ENCODE results near the gene AOPEP.

DNA sequence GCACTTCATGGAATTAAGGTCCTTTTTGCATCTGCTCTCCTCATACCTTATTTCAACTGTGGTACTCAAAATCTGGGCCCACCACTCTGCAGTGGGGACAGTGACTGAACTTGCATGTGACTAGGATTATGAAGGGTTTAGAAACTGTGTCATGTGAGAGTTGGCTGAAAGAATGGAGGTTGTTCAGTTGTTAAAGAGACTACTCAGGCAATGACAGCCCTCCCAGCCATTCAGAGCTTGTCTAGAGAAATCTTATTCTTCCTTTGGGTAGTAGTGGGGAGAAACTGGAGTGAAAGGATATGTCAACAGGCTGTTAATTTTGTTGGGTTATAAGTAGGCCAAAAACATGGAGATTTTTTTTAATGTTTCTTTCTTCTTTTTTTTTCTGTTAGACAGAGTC, 10.3 kb downstream of the AOPEP start:
- TF ChIP-seq, protein P1, sequence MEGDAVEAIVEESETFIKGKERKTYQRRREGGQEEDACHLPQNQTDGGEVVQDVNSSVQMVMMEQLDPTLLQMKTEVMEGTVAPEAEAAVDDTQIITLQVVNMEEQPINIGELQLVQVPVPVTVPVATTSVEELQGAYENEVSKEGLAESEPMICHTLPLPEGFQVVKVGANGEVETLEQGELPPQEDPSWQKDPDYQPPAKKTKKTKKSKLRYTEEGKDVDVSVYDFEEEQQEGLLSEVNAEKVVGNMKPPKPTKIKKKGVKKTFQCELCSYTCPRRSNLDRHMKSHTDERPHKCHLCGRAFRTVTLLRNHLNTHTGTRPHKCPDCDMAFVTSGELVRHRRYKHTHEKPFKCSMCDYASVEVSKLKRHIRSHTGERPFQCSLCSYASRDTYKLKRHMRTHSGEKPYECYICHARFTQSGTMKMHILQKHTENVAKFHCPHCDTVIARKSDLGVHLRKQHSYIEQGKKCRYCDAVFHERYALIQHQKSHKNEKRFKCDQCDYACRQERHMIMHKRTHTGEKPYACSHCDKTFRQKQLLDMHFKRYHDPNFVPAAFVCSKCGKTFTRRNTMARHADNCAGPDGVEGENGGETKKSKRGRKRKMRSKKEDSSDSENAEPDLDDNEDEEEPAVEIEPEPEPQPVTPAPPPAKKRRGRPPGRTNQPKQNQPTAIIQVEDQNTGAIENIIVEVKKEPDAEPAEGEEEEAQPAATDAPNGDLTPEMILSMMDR (IDR thresholded peaks at IDR 0.05): no peak
- no peak for TF ChIP-seq POLR2A (IDR thresholded peaks at IDR 0.05)

All from thyroid gland (tissue), 4 donors.